Stimulated activated CD8-positive, alpha-beta memory T cell treated with anti-CD3 and anti-CD28 coated beads, Interleukin-12 subunit alpha, Interleukin-12 subunit beta, amount 100 ng/mL, for 1 hour (primary cell): ENCODE results near the gene IGFBP2.
"Not testable (repeated sequence)": the region's sequence is repeated elsewhere in the genome, so short reads cannot be mapped to it uniquely, and the experiment has no call there.

Experiments
- DNase-seq: peaks from one replicate; pipeline ENCODE4 v3.0.0-alpha.2; 2020; ENCODE audit warnings: low read depth

Gene IGFBP2, protein sequence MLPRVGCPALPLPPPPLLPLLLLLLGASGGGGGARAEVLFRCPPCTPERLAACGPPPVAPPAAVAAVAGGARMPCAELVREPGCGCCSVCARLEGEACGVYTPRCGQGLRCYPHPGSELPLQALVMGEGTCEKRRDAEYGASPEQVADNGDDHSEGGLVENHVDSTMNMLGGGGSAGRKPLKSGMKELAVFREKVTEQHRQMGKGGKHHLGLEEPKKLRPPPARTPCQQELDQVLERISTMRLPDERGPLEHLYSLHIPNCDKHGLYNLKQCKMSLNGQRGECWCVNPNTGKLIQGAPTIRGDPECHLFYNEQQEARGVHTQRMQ

DNA sequence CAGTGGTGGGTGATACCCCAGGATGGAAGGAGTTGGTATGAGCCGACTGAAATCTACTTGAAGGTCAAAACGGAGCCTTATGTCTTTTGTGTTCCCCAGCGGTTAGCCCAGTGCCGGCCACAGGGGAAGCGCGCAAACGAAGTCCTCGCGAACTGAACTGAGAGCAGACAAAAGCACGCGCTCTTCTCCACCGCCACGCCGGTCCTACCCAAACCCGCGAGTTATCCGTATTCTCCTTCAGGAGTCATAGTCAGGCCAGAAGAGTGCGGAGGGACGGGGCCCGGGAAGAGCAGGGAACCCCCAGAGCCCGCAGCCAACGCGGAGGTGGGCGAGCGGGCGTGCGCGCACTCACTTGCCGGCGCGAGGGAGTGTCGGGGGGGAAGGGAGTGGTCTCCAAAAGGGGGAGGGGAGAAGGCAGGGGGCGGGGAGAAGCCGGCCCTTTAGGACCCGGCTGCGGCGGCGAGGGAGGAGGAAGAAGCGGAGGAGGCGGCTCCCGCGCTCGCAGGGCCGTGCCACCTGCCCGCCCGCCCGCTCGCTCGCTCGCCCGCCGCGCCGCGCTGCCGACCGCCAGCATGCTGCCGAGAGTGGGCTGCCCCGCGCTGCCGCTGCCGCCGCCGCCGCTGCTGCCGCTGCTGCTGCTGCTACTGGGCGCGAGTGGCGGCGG is at the start of gene IGFBP2:
Gene IGFBP2, plus strand, starts transcription at position 469 of the 664 bp plus-strand sequence. Its CDS starts 104 bp downstream, at position 573.
- DNase-seq: no peak

- DNase-seq: no peak
Measured at GRCh38 chr2:216583606-216584005, 49.6 kb upstream of the IGFBP2 start.

DNA sequence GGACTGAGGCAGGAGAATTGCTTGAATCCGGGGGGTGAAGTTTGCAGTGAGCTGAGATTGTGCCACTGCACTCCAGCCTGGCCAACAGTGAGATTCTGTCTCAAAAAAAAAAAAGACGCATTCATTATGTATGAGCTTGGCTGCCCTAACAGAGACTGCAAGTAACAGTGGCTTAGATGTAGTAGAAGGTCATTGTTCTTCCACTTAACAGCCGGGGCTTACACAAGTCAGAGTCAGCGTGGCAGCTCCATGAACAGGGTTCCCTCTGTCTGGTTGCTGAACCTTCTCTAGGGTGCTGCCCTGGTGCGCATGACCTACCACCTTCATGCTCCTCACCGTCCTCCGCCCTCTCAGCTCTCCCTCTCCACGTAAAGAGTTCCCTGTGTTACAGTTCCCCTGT is 49.1 kb upstream of the IGFBP2 start:
- DNase-seq: no peak

- DNase-seq: no peak
Measured at GRCh38 chr2:216585441-216585840, 47.8 kb upstream of the IGFBP2 start.

DNA sequence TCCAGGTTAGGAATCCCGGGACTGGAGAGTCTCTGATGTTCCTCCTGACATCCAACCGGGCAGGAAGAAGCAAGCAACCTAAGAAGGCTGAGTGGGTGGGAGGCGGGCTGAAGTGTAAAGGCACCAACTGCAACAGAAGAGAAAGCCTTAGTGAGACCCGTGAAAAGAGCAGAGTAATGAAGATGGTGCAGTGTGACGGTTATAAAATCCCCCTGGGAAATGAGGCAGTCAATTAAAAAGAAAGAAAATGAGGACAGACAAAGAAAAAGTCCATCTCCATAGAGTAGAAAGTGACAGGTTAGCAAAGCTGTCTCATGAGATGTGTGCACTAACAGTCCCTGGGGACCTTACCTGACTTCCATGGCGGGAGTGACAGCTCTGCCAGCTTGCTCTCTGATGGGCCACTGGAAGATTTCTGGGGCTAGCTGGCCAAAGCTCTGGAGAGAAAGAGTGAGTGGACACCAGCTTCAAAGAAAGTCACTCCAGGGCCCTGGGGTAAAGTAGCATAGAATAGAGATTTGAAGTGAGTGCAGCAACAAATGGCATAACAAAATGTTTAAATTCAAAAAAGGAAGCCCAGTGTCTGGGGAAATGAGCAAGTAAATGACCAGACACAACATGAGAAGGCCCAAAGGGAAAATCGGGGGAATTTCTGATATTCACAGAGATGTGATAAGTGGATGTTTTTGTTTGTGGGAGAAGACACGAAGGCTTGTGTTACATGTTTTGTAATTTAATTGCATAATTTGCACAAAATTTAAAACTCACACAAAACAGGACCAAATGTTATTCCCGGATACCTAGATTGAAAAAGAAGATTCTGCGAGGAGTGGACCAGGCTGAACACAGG is 44.1 kb upstream of the IGFBP2 start:
- no peak for DNase-seq

- DNase-seq: no peak
Measured at GRCh38 chr2:216589791-216590190, 43.4 kb upstream of the IGFBP2 start.

GRCh38 chr2:216590780-216591179 is 42.4 kb upstream of the IGFBP2 start:
- no peak for DNase-seq

DNA sequence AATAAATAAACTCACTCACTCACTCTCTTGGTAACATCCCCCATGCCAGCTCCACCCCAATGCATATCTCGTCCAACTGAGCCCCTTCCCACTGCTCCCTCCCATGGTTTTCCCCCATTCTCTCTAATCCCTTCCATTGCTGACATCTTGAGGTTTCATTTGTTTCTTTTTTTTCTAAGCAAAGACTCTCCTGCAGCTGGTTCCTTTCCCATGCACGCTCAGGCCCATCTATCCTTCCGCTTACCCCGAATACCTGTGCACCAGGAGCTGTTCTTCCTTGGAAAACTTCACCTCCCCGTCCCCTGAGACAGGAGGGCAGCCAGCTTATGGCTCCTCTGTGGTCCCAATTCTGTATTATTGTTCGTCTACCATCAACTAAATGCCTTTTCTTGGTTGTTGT is 41.7 kb upstream of the IGFBP2 start:
- no peak for DNase-seq

GRCh38 chr2:216594081-216594480 is 39.1 kb upstream of the IGFBP2 start:
- no peak for DNase-seq

- DNase-seq: no peak
Measured at GRCh38 chr2:216596236-216596979, 36.8 kb upstream of the IGFBP2 start.

- no peak for DNase-seq
Measured at GRCh38 chr2:216596980-216597509, 36.2 kb upstream of the IGFBP2 start.

DNA sequence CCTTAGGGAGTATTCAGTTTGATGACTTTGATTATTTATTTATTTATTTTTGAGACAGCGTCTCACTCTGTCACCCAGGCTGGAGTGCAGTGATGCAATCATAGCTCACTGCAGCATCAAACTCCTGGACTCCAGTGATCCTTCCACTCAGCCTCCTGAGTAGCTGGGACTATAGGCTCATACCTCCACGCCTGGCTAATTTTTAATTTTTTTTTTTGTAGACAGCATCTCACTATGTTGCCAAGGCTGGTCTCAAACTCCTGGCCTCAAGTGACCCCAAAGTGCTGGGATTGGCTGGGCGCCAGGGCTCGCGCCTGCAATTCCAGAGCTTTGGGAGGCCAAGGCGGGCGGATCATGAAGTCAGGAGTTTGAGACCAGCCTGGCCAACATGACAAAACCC is 35.4 kb upstream of the IGFBP2 start:
- DNase-seq: not testable (repeated sequence)

GRCh38 chr2:216601632-216602409 is 31.4 kb upstream of the IGFBP2 start:
- no peak for DNase-seq

- no peak for DNase-seq
Measured at GRCh38 chr2:216603010-216603883, 30.0 kb upstream of the IGFBP2 start.

DNA sequence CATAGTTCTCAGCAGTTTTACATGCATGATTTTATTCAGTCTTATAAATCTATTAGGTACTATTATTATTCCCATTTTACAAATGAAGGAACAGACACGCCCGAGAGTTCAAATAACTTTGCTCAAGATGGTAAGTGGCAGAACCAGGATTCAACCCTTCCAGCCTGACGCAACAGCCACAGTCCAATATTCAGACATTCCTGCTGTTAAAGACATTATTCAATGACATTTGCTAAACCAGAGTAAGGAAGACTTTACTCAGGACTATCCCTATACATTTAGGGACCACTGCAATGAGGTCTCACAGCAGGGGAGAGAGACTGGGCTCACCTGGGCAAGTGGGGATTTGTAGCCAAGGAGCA is 29.4 kb upstream of the IGFBP2 start:
- DNase-seq: no peak

DNA sequence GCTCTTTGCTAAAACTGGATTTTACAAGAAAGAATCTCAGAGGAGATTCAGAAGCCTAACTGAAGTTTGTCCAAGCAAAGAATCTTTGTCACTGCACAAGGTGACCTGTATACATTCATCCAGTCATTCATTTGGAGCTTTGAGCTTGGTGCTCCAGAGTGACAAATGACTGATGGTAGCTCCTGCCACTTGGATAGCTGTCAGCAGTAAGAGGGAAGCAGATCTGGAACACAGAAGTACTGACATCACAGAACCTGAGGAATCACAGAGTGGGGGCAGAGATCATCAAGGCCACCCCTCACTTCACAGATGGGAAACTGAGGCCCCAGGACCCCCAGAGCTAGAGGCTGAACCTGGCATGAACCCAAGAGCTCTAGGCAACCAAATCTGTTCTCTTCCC is 28.8 kb upstream of the IGFBP2 start:
- no peak for DNase-seq

- peak; percentile 8 for DNase-seq
Measured at GRCh38 chr2:216606551-216607276, 26.5 kb upstream of the IGFBP2 start.

GRCh38 chr2:216607277-216607560 is 26.0 kb upstream of the IGFBP2 start:
- no peak for DNase-seq

GRCh38 chr2:216608525-216608924 is 24.7 kb upstream of the IGFBP2 start:
- no peak for DNase-seq
